Measurements from ENCODE around the gene LRRC61.
"Not testable (repeated sequence)": the region's sequence is repeated elsewhere in the genome, so short reads cannot be mapped to it uniquely, and the experiment has no call there.

Gene LRRC61, protein sequence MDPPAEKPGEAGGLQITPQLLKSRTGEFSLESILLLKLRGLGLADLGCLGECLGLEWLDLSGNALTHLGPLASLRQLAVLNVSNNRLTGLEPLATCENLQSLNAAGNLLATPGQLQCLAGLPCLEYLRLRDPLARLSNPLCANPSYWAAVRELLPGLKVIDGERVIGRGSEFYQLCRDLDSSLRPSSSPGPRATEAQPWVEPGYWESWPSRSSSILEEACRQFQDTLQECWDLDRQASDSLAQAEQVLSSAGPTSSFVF

DNA sequence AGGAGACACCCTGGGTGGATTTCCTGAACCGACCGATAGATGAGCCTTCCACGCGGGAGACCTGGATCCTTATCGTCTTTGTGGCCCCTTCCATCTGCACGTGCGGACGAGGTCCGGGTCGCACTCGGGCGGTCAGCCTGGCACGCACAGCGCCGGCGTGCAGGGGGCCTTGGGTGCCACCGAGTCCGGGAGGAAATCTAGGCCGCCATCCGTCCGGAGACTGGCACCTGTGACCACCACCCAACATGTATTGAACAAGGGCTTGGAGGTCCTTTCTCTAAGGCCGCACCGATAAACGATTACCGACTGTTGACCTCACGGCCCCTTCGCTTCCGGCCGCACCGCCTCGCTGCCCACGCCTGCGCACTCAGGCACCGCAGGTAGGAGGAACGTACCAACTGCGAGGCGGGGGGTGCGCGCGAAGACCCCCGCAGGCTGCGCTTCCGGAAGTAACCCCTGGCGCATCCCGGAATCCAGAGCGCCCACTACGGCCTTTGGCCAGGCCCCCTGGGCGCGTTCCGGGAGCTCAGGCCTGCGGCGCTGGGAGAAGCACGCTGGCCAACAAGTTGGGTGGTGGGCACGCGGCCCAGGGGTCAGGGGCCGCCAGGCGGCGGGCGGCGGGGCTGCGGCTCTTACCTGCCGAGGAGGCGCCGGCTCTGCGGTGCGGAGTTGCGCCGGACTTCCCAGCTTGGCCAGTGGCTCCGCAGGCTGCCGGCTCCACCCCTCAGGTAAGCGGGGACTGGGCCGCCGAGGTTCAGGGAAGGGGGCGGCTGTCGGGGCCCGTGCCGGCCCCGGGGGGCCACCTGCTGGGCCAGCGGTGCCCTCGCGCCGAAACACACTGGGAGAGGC lies at the start of gene LRRC61, which contains the start of gene ACTR3C:
Gene LRRC61, plus strand, starts transcription at position 523 of the 849 bp plus-strand sequence. CDS start 13,507 bp downstream, outside the sequence.
Gene ACTR3C, minus strand, starts transcription at position 713 of the 849 bp plus-strand sequence. CDS start 28,249 bp downstream, outside the sequence.
- peak; percentile 85 for DNase-seq

DNA sequence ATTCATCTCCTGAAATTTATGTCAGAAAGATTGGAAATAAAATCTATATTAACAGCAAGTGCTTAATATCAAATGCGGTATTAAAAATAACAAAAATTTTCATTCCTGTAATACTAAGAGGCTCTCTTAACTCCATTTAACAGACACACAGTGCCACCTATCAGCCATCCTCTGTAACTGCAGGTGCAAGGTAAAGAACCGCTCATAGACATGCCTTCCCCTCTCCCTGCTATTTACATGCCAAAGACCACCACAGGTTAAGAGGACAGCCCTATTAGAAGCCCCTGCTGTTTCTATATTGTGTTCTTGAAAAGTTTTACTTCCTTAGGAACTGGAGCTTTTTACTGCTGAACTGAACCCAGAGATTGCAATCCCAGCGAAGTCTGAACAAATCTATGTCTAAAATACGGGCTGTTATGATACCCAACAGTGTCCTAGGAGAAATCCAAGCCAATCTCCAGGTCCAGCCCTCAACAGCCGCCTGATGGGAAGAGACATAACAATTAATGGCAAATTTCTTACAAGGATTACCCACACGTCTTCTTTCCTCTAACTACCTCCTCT lies 46.9 kb upstream of the LRRC61 start:
- DNase-seq = not testable (repeated sequence)

DNA sequence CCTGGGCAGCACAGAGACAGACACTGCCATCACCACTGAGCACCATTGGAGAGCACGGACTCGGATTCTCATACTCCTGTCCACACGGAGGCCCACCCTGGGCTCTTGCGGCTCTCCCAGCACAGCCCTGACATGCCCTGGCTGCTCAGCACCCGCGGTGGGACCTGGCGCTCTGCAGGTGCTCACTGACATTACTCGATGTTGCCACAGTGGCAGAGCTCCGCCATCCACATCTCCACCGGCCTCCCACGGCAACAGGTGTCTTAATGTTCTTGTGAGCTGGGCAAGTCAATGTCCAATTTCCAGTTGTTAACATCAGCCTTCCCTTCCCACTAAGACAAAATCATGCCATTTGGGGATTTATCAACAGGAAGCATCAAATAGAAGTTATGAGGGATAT lies 44.8 kb upstream of the LRRC61 start:
- not testable (repeated sequence) for DNase-seq

DNA sequence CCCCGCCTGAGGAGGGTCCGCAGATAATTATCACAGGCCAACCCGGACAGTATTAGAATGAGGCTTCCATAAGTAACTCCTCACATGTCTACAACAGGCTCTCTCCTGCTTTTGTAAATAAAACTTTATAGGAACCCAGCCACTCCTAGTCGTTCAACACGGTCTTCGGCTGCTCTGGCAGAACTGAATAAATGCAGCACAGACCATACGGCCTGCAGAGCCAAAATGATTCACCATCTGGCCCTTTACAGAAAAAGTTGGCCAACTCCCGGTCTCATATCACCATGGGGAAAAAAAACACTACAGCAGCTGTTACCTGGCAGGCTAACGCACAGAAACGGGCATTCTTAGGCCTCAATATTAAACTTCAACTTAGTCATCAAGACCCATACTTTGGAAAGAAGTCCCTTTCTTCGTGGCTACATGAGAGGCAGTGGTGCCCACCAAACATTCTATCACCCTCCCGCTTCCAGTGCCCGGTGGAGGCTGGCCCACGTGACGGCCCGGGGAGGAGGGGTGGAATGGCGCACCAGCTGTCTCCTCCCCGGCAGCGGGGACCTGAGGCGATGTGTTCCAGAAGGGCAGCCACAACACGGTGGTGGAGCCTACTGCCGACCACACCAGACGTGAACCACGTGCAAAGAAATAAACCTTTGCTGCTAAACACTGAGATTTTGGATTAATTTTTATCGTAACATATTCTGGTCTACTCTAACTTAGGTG lies 41.3 kb upstream of the LRRC61 start:
- not testable (repeated sequence) for DNase-seq

DNA sequence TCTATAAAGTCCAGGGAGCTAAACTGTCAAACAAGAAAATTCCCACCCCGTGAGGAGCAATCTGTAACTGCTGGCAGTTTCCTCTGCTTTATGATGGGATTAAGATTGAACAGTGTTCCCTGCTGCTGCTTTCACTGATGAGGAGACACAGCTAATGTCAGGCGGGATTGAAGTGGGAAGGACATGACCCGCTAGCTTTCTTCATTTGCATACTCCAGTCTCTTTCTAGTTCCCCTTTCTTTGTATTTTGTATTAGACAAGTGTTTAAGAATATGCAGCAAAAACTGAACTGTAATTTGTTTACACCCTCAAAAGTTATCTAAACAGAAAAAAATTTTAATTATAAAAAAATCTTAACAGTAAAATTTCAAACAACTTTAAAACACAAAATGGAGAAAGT lies 40.0 kb upstream of the LRRC61 start:
- DNase-seq = not testable (repeated sequence)

DNA sequence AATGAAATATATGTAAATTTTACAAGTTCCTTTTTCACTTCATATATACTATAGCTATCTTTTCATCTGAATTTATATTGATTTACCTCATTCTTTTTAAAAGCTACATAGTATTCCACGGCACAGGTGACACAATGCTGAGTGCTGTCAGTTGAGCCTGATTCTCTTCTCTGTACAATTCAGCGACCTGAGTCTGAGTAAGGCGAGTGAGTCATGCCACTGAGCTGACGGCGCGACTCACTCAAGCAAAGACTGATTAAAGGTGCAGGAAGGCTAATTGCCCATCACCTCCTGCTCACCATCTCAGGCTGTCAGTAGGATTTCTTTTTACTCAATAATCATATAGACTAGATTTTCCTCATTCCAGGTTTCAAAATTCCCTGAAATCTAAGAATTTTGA lies 39.5 kb upstream of the LRRC61 start:
- DNase-seq = not testable (repeated sequence)

DNA sequence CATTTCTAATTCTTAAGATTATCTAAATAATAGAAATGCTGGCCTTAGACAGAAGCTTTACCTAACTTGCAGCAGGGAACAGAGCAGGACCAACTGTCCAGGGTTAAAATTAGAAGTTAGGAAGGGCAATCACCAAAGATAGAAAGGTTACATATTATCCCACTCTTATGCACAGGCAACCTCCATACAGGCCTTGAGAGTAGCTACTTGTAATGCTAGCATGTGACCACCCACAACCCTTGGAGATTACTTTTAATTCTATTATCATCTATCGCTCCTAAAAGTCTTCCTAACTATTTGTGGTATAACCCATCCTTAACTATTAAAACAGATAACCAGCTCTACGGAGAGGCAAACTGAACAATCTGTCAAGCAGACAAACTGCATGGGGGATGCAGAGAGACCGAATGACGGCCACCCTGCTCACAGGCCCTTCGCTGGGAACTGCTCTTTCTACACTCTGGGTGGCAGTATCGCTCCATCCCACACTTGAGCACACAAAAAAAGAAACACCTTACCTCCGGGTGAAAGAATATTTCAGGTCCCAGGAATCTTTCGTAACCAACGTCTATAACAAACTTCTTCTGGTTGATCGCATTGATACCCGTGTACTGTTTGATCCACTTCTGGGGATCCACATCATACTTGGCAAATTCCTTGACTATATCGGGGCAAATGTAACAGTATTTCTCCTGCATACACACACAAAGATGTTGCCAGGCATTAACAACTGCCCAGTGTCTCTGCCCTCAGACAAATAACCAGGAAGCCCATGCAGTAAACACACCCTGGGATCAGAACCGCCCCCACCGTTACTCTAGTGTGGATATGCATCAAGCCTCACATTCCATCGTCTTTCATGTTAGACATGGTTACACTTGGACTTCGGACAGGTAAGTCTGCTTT lies 37.1 kb upstream of the LRRC61 start:
- not testable (repeated sequence) for DNase-seq

DNA sequence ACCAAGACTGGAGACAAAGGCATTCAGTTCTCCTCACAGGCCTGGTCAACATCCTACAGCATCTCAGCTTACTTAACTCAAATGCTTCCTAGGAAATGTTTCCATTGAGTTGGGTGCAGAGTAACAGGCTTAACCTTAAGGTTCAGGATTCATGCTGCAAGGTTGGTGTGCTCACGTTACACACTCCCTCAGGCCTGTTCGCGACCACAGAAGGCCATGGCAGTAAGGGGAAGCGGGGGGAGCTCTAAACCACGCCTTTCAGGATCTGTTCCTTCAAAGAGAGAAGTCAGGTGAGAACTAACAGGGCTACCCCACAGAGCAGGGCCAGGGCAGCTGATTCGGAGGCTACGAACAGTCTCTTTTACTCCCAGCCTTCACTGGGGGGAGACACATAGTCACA lies 35.3 kb upstream of the LRRC61 start:
- not testable (repeated sequence) for DNase-seq

DNA sequence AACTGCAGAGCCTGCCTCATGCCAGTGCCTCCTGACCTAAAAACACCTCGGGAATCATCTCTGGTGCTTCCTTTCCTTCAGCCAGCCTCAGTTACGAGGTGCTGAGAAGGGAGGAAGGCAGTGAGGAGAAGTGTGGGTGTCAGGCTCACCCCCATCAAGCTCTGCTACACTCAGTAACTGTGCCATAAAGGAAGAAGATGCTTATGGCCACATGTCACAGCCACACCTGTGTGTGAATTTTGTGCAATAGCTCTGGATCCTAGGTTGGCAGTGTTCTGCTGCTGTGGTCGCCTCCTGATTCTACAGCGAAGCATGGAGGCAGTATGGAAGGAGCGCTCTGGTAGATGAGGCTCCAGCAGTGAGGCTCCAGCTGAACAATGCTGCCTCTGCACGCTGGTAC lies 34.3 kb upstream of the LRRC61 start:
- not testable (repeated sequence) for DNase-seq

DNA sequence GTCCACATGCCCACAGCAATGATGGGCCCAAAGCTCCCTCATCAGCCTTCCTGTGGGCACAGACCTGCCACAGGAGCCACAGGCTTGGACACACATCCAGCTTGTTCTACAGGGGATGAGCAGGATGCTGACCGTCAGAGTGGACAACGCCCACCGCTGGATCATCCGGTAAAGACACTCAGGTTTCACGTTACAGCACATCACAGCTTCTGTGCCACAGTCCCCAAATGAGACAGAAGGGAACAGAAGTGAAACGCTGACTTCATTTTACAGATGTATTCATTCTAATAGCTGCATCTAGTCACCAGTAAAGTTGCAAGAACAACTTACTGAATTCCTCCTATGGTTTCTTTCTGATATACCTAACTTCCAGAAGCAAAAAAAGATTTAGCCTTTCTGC lies 32.8 kb upstream of the LRRC61 start:
- not testable (repeated sequence) for DNase-seq

DNA sequence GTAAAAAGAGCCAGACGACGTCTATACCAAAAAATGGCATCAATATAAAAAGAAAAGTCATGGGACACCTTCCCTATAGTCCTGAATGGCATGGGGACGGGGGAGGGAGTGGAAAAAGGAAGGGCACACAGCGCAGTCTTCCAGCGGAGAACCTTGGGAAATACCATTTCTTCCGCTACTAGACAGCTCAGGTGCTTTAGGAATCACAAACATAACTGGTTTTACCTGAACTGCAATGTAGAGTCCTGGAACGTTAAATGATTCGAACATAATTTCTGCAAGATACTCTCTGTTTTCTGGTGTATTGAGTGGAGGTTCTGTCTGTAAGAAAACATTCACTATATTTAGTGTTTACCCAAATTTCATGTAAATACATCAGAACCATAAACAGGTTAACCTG lies 28.1 kb upstream of the LRRC61 start:
- not testable (repeated sequence) for DNase-seq

DNA sequence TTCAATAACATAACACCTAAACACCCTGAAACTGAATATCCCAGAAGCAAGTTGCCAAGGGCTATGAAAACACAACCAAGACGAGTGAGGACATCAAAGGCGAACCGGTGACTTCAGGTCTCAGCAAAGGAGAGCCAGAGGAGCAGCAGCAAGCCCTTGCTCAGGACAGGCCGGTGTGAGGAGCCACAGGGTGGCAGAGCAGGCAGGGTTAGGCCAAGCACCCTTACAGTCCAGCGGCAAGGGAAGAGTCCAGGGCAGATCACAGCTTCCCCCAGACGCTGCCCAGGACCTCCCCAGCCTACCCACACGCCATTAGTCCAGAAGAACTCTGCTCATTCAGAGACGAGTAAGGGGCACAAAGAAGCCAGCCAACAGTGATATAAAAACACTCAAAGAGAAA lies 27.5 kb upstream of the LRRC61 start:
- DNase-seq = not testable (repeated sequence)

DNA sequence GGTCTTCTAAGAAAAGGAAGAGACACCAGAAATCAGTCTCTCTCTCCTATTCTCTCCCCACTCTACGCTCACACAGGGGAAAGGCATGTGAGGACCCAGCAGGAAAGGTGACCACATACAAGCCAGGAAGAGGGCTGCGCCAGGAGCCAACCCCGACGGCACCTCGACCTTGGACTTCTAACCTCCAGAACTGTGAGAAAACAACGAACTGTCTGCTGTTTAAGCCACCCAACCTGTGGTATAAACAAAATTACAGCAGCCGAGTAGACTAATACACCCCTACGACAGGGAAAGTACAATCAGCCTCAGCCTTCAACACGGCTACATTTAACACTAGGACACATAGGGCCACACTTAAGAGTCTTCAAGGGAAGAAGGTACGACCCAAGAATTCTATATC lies 26.4 kb upstream of the LRRC61 start:
- not testable (repeated sequence) for DNase-seq

DNA sequence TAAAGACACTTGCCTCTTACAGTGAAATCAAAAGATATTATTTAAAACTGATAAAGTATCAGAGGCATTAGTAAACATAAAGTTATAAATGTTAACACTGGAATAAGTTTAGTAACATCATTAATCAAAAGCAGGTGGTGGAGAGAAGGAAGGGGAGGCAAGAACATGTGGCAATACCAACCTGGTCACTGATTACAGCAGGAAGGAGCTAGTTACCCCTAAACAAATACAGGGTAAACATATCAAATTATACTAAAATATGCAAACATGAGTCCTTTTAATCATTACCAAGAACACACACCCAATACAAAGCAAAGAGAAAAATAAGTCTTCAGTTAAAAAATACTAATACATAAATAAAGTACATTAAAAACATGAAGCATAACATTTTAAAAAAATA lies 25.2 kb upstream of the LRRC61 start:
- not testable (repeated sequence) for DNase-seq

DNA sequence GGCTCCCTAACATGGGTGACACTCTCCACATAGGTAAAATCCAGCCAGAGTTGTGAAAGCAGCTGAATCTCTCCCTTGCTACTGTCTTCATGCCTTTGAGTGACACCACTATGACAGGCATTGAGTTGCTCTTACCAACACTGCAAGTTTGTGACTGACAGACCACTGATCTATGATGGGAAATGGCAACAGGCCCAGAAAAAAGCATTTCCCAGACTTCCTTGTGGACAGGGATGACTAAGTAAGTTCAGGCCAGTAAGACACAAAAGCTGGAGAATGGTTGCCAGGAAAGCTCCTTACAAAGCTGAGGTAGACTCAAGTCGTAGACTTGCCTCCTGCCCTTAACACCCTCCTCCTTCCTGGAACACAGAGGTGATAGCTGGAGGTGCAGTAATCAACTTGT lies 20.2 kb upstream of the LRRC61 start:
- not testable (repeated sequence) for DNase-seq

DNA sequence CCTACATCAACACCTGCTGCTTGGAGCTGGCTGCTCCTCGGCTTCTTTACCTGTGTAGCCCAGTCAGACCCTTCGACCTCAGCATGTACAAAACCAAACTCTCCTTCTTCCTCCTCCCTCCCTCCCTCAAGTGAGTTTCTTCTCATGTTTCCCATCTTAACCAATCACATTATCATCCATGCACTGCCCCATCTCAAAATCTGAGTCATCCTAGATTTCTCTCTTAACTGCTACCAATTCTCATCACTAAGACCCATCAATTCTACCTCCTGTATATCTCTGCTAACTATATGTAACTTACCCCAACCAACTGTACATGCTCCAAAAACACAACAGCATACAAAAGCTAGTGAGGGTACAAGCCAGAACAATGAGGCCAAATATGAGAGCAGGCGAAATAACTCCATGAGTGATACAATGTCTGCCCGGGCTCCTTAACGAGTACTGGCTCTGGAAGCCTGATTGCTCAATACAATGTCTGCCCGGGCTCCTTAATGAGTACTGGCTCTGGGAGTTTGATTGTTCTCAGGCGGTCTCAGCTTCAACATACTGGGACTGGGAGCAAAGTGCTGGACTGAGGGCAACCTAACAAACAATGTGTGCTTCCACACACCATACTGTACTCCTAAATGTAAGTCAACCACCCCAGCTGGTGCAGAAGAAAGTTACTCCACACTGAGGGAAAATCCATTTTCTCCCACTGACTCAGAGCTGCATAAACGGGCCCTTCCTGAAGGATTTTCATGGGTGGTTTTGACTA lies 18.5 kb upstream of the LRRC61 start:
- not testable (repeated sequence) for DNase-seq

DNA sequence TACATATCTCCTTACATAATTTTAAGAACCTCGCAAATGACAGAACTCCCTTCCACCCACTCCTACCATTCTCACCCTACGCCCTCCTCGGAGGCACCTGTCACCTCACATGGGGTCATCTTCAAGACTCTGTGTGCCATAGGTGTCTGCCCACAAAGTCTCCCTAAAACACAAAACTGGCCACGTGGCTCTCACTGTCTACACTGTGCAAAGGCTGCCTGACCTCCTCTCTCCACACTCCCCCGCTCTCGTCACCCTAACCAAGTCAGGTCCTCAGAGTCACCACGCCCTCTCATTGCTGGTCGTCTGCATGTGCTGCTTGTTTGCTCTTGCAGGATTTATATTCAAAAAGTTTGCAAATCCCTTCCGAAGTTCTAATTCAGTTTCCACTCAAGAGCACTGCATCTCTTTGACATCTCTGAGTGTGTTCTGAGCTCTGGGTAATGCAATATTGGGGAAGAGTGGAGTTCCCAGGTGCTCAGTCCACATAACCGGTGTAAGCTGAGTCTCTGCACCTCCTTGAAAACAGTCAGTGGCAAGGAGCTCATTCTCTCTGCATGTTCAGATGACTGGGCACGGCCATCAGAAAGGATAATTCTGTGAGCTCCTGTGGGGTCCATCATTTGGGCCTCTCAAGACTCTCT lies 17.8 kb upstream of the LRRC61 start:
- DNase-seq = not testable (repeated sequence)

DNA sequence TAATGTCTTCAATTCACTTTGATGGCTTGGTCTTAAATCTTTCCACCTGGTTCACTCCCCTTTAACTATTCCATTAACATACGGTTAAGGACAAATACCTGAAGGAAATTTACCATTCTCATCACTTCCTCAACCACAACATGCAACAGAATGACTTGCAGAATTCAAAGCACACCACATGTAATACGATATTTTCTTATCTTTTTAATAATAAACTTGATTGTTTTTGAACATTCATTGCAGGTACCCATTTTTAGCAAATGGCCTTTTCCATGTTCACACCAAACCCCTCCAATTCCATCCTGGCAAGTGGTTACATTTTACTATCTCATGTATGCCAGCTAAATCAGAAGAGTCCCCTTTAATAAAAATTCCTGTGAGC lies 17.3 kb upstream of the LRRC61 start:
- DNase-seq = not testable (repeated sequence)

DNA sequence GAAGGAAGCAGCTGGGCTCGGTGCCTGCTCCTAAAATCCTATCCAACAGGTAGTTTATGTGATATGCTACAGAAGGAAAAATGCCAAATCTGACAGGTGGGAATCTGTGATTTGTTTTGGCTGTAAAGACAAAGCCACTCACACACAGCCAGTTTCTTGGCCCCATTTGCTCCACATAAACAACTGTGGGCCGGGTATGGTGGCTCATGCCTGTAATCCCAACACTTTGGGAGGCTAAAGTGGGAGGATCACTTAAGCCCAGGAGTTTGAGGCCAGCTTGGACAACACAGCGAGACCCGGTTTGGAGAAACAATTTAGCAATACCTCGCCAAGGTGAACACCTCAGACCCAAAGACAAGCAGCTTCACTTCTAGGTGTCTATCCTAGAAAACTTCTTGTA lies 16.8 kb upstream of the LRRC61 start:
- DNase-seq = not testable (repeated sequence)

DNA sequence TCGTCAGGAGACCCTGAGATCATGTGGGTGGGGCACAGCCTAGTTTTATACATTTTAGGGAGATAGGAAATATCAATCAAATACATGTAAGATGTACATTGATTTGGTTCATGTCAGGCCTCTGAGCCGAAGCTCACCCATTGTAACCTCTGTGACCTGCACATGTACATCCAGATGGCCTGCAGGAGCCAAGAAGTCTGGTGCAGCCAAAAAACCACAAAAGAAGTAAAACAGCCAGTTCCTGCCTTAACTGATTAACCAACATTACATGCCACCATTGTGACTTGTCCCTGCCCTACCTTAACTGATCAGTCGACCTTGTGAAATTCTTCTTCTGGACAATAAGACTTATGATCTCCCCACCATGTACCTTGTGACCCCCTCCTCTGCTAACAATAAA lies 16.0 kb upstream of the LRRC61 start:
- no peak for DNase-seq

DNA sequence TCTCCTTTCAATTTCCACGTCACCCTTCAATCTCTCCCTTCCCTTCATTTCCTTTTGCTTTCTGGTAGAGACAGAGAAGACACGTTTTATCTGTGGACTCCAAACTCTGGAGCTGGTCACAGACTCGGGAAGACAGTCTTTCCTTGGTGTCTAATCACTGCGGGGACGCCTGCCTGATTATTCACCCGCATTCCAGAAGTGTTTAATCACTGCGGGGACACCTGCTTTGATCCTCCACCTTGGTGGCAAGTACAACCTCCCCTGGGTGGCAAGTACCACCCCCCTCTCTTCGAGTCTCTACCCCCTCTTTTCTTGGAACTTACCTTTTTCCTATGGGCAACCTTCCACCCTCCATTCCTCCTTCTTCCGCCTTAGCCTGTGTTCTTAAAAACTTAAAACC lies 15.3 kb upstream of the LRRC61 start:
- DNase-seq = no peak

Data from COR-L47 (cell line).